ENCODE measurements around the gene SIN3B. TPM values are rescaled to one million over a fixed set of nuclear protein-coding genes. Genes with fewer than 3 reads are reported as not detected.

Gene SIN3B
- total and polyA plus RNA-seq, 9 of the 15 experiments (the other 6 are each of a cell fraction or from before 2014, with no cell fraction given), result 0.51 to 34.2 (median 14.3) TPM

GRCh38 chr19:16887353-16888265 is 58.4 kb downstream of the SIN3B start (continued):
- TF ChIP-seq ZNF175 (CRISPR knock-in tag; IDR thresholded peaks at IDR 0.05; ENCODE audit: low read depth) (peak; percentile 84), PYGO2 (tag; IDR thresholded peaks at IDR 0.05) (no peak), E2F5 (CRISPR knock-in tag; IDR thresholded peaks at IDR 0.05) (no peak), MAFG (tag; conservative IDR thresholded peaks at IDR 0.05) (0 out of 2 replicates have a peak, but pooled peaks have one; percentile 12), FIP1L1 (IDR thresholded peaks at IDR 0.05; ENCODE audit: low read depth, low read length, poor library complexity, severe bottlenecking) (no peak), JUN (IDR thresholded peaks at IDR 0.05; ENCODE audit: borderline replicate concordance, low read depth, low read length) (no peak), JUN (CRISPR knock-in tag; IDR thresholded peaks at IDR 0.05; ENCODE audit: borderline replicate concordance) (no peak), NFIX (CRISPR knock-in tag; IDR thresholded peaks at IDR 0.05; ENCODE audit: low read depth) (no peak), MBD2 (IDR thresholded peaks at IDR 0.05; ENCODE audit: borderline replicate concordance, low read depth) (no peak), WHSC1 (IDR thresholded peaks at IDR 0.05; ENCODE audit: low read length) (no peak), ZNF75A (CRISPR knock-in tag; IDR thresholded peaks at IDR 0.05) (no peak), SUPT5H (IDR thresholded peaks at IDR 0.05) (peak; percentile 87), ID3 (CRISPR knock-in tag; IDR thresholded peaks at IDR 0.05) (no peak), ID3 (tag; IDR thresholded peaks at IDR 0.05) (peak; percentile 63), E2F1 (CRISPR knock-in tag; IDR thresholded peaks at IDR 0.05) (no peak), ZBTB8A (IDR thresholded peaks at IDR 0.05; ENCODE audit: partially characterized antibody) (no peak), NCOA1 (IDR thresholded peaks at IDR 0.05; ENCODE audit: low read depth) (peak; percentile 34; the same call in 1 of the 2 replicates), SRSF3 (IDR thresholded peaks at IDR 0.05; ENCODE audit: insufficient read depth, low read length) (no peak)
- TF ChIP-seq, protein P1, sequence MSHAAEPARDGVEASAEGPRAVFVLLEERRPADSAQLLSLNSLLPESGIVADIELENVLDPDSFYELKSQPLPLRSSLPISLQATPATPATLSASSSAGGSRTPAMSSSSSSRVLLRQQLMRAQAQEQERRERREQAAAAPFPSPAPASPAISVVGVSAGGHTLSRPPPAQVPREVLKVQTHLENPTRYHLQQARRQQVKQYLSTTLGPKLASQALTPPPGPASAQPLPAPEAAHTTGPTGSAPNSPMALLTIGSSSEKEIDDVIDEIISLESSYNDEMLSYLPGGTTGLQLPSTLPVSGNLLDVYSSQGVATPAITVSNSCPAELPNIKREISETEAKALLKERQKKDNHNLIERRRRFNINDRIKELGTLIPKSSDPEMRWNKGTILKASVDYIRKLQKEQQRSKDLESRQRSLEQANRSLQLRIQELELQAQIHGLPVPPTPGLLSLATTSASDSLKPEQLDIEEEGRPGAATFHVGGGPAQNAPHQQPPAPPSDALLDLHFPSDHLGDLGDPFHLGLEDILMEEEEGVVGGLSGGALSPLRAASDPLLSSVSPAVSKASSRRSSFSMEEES (CRISPR knock-in tag; IDR thresholded peaks at IDR 0.05), result no peak
- TF ChIP-seq, protein P2, sequence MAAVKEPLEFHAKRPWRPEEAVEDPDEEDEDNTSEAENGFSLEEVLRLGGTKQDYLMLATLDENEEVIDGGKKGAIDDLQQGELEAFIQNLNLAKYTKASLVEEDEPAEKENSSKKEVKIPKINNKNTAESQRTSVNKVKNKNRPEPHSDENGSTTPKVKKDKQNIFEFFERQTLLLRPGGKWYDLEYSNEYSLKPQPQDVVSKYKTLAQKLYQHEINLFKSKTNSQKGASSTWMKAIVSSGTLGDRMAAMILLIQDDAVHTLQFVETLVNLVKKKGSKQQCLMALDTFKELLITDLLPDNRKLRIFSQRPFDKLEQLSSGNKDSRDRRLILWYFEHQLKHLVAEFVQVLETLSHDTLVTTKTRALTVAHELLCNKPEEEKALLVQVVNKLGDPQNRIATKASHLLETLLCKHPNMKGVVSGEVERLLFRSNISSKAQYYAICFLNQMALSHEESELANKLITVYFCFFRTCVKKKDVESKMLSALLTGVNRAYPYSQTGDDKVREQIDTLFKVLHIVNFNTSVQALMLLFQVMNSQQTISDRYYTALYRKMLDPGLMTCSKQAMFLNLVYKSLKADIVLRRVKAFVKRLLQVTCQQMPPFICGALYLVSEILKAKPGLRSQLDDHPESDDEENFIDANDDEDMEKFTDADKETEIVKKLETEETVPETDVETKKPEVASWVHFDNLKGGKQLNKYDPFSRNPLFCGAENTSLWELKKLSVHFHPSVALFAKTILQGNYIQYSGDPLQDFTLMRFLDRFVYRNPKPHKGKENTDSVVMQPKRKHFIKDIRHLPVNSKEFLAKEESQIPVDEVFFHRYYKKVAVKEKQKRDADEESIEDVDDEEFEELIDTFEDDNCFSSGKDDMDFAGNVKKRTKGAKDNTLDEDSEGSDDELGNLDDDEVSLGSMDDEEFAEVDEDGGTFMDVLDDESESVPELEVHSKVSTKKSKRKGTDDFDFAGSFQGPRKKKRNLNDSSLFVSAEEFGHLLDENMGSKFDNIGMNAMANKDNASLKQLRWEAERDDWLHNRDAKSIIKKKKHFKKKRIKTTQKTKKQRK (IDR thresholded peaks at IDR 0.05; ENCODE audit: borderline replicate concordance, low read depth, low read length), result no peak
